ENCODE data around the gene GPA33. TPM values are rescaled to one million over a fixed set of nuclear protein-coding genes. Genes with fewer than 3 reads are reported as not detected.

The GPA33 gene
- total RNA-seq, 1 donor from 2014 or later = not detected

DNA sequence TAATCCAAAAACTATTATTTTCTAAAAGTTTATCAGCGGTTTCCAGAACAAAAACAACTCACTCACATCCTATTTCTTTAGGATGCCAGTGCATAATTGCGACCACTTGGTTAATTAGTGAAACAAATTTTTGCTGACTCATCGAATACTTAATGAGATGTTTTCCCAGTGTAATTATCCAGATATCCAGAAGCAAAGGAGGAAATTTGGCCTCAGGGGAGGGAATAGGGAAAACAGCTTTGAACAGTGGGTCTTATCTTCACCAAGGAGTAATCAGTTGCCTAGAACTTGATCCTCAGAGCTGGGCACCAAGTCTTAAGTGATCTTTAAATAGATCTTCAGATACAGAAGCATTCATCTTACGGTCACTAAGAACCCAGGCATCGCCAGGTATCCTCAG, 28.0 kb upstream of the GPA33 start:
- DNase-seq (ENCODE audit: low spot score, unreplicated experiment) = no peak
- no peaks in the 10 kb centered on the region for H3K36me3 Mint-ChIP-seq (ENCODE audit: insufficient read depth)
- H3K4me3 Mint-ChIP-seq (ENCODE audit: low read depth) = no peak overlapping the region
- H3K4me1 Mint-ChIP-seq (ENCODE audit: low read depth) = peaks cover 2% of the 10 kb centered on the region
- H3K9me3 Mint-ChIP-seq (ENCODE audit: low read depth) = no peaks in the 10 kb centered on the region
- H3K27ac Mint-ChIP-seq = no peak overlapping the region
- TF ChIP-seq, protein P1, sequence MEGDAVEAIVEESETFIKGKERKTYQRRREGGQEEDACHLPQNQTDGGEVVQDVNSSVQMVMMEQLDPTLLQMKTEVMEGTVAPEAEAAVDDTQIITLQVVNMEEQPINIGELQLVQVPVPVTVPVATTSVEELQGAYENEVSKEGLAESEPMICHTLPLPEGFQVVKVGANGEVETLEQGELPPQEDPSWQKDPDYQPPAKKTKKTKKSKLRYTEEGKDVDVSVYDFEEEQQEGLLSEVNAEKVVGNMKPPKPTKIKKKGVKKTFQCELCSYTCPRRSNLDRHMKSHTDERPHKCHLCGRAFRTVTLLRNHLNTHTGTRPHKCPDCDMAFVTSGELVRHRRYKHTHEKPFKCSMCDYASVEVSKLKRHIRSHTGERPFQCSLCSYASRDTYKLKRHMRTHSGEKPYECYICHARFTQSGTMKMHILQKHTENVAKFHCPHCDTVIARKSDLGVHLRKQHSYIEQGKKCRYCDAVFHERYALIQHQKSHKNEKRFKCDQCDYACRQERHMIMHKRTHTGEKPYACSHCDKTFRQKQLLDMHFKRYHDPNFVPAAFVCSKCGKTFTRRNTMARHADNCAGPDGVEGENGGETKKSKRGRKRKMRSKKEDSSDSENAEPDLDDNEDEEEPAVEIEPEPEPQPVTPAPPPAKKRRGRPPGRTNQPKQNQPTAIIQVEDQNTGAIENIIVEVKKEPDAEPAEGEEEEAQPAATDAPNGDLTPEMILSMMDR (IDR thresholded peaks at IDR 0.05; ENCODE audit: unreplicated experiment) = no peak
- peaks cover 49% of the 10 kb centered on the region for H3K27me3 Mint-ChIP-seq

DNA sequence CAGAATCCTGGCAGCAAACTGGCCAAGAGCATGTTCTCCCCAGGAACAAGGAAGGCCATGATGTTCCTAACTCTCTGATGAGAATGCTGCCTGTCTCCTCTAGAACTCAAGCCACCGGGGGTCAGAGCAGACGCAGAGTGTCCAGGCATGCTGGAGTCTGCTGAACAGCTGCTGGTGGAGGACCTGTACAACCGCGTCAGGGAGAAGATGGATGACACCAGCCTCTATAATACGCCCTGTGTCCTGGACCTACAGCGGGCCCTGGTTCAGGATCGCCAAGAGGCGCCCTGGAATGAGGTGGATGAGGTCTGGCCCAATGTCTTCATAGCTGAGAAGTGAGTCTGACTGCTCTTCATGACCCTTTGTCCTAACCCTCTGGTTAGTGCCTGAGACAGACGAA, 27.0 kb upstream of the GPA33 start:
- H3K4me1 Mint-ChIP-seq (ENCODE audit: low read depth) = peaks cover 2% of the 10 kb centered on the region
- H3K9me3 Mint-ChIP-seq (ENCODE audit: low read depth) = no peaks in the 10 kb centered on the region
- no peaks in the 10 kb centered on the region for H3K36me3 Mint-ChIP-seq (ENCODE audit: insufficient read depth)
- H3K4me3 Mint-ChIP-seq (ENCODE audit: low read depth) = no peak overlapping the region
- DNase-seq (ENCODE audit: low spot score, unreplicated experiment) = no peak
- H3K27ac Mint-ChIP-seq = no peak overlapping the region
- TF ChIP-seq, protein P1 (IDR thresholded peaks at IDR 0.05; ENCODE audit: unreplicated experiment) = no peak
- H3K27me3 Mint-ChIP-seq = peaks cover 41% of the 10 kb centered on the region

DNA sequence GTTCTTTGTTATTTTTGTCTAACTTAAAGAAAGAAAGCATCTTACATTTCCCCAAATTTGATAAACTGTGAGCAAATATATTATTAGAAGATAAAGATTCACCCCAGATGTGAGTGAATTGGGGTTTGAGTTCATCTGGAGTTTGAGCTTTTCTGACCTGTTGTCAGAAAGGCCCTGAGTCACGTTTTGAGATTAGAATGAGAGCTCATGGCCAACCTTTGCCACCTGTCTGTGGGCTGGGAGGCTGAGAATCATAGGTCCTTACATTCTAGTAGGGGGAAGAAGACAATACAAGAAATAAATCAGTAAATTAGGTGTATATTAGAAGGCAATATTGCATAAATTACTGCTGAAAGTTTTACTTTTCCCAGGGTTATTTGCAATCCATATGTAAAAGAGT, 26.0 kb upstream of the GPA33 start:
- TF ChIP-seq, protein P1 (IDR thresholded peaks at IDR 0.05; ENCODE audit: unreplicated experiment) = no peak
- DNase-seq (ENCODE audit: low spot score, unreplicated experiment) = no peak
- peaks cover 32% of the 10 kb centered on the region for H3K27me3 Mint-ChIP-seq
- no peak overlapping the region for H3K27ac Mint-ChIP-seq
- H3K36me3 Mint-ChIP-seq (ENCODE audit: insufficient read depth) = no peaks in the 10 kb centered on the region
- no peaks in the 10 kb centered on the region for H3K9me3 Mint-ChIP-seq (ENCODE audit: low read depth)
- no peak overlapping the region for H3K4me3 Mint-ChIP-seq (ENCODE audit: low read depth)
- H3K4me1 Mint-ChIP-seq (ENCODE audit: low read depth) = peaks cover 2% of the 10 kb centered on the region

DNA sequence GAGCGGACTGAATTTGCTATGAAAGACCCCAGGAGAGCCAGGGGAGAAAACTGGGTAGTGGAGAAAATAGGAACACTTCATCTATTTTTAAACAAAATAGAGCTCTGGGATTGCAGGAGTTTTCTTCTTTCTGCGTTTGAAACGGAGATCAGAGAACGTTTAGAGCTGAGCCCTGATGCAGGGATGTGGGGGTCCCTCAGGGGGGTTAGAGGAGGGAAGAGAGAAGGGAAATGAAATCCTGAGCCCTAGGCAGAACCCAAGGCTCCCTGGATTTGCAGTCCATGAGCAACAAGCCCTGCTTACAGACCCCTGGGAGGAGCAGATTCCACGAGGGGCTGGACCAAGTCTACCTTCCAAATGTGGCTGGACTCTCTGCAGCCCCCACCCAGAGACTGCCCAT, 25.5 kb upstream of the GPA33 start:
- Mint-ChIP-seq H3K36me3 (ENCODE audit: insufficient read depth) (no peaks in the 10 kb centered on the region), H3K4me1 (ENCODE audit: low read depth) (peaks cover 2% of the 10 kb centered on the region), H3K9me3 (ENCODE audit: low read depth) (peaks cover 3% of the 10 kb centered on the region), H3K27me3 (peaks cover 29% of the 10 kb centered on the region), H3K27ac (no peak overlapping the region), H3K4me3 (ENCODE audit: low read depth) (no peak overlapping the region)
- TF ChIP-seq, protein P1 (IDR thresholded peaks at IDR 0.05; ENCODE audit: unreplicated experiment) = no peak
- DNase-seq (ENCODE audit: low spot score, unreplicated experiment) = no peak

DNA sequence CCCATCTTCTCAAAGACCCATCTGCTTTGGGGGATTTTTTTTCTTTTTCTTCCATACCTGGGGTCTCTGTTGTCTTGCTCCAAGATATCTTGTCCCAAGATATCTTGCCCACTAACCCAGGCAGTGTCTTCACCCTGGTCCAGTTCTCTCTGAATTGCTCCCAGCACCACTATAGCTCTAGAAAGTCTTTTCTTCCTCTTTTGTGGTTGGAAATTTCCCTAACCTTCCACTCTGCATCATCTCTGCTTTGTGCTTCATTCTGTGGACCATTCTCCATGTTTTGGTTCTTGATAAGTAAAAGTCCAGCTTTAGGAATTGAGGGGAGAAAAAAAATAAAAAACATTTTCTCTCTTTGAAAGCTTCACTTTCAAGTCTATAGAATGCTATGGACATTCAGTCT, 24.5 kb upstream of the GPA33 start:
- Mint-ChIP-seq H3K4me1 (ENCODE audit: low read depth) (peaks cover 2% of the 10 kb centered on the region), H3K27ac (no peak overlapping the region), H3K9me3 (ENCODE audit: low read depth) (peaks cover 3% of the 10 kb centered on the region), H3K27me3 (peaks cover 24% of the 10 kb centered on the region), H3K36me3 (ENCODE audit: insufficient read depth) (no peaks in the 10 kb centered on the region), H3K4me3 (ENCODE audit: low read depth) (no peak overlapping the region)
- DNase-seq (ENCODE audit: low spot score, unreplicated experiment) = no peak
- TF ChIP-seq, protein P1 (IDR thresholded peaks at IDR 0.05; ENCODE audit: unreplicated experiment) = no peak
